IMR-90 (cell line): ENCODE results near the gene RTCA. TPM values are rescaled to one million over a fixed set of nuclear protein-coding genes. Genes with fewer than 3 reads are reported as not detected.

Source experiments
- ATAC-seq: fragments of 200-7000 bp; cut with Tn5 transposase; 2 replicates; pipeline ENCODE4 v1.9.1; 2020; ENCODE audit warnings: low read depth, mild to moderate bottlenecking, moderate library complexity
- BruUV-seq: library from RNA; stranded (reverse); fragments of 400-500 nt; replicated peaks from 2 replicates; lab custom pipeline; 2021; lab: Mats Ljungman, UMichigan
- CTCF ChIA-PET: fragments of 300-600 bp; formaldehyde crosslinking; extraction: SDS; loops from one replicate; lab custom pipeline; 2021; ENCODE audit warnings: antibody characterized with exemption; lab: Yijun Ruan, JAX
- POLR2A ChIA-PET: fragments of 300-600 bp; sonication (Branson Sonifier 250); formaldehyde crosslinking; loops from one replicate; lab custom pipeline; 2022; ENCODE audit warnings: antibody characterized with exemption; ENCODE audit not compliant: unreplicated experiment; lab: Charles Lee
- DNase-seq: peaks from one replicate; pipeline ENCODE4 v3.0.0; 2013
- H2AFZ ChIP-seq: replicated peaks from 2 replicates; pipeline ENCODE3; 2013; ENCODE audit warnings: low read length, mild to moderate bottlenecking; ENCODE audit not compliant: poor library complexity
- H2AK5ac ChIP-seq: 2 replicates; pipeline ENCODE4 v1.6.1; 2013; ENCODE audit warnings: low read depth, low read length, inconsistent platforms
- H2AK9ac ChIP-seq: replicated peaks from 2 replicates; pipeline ENCODE3; 2013; ENCODE audit warnings: mild to moderate bottlenecking, low read depth, low read length, moderate library complexity; ENCODE audit not compliant: poor library complexity
- H2BK120ac ChIP-seq: 2 replicates; pipeline ENCODE4 v1.6.1; 2013; ENCODE audit warnings: low read depth, low read length, inconsistent platforms
- H2BK15ac ChIP-seq: 3 replicates; pipeline ENCODE4 v1.6.1; 2013; ENCODE audit warnings: low read depth, low read length, inconsistent platforms
- H2BK20ac ChIP-seq: 2 replicates; pipeline ENCODE4 v1.6.1; 2013; ENCODE audit warnings: low read depth, mild to moderate bottlenecking, inconsistent platforms, low read length, moderate library complexity
- H2BK5ac ChIP-seq: 2 replicates; pipeline ENCODE4 v1.6.1; 2013; ENCODE audit warnings: mild to moderate bottlenecking, low read depth, low read length, inconsistent platforms; ENCODE audit not compliant: poor library complexity, severe bottlenecking
- H3K14ac ChIP-seq: replicated peaks from 2 replicates; pipeline ENCODE4 v1.6.1; 2013; ENCODE audit warnings: low read depth, low read length, inconsistent platforms
- H3K18ac ChIP-seq: 2 replicates; pipeline ENCODE4 v1.6.1; 2013; ENCODE audit warnings: low read depth, low read length, control low read depth
- H3K23ac ChIP-seq: 2 replicates; pipeline ENCODE4 v1.6.1; 2013; ENCODE audit warnings: low read depth, low read length, inconsistent platforms
- H3K27ac ChIP-seq: 2 replicates; pipeline ENCODE4 v1.5.1; 2013; ENCODE audit warnings: mild to moderate bottlenecking, control low read depth, low read length; ENCODE audit not compliant: insufficient read depth
- H3K27me3 ChIP-seq: 2 replicates; pipeline ENCODE4 v1.6.1; 2013; ENCODE audit warnings: low read length; ENCODE audit not compliant: control insufficient read depth, insufficient read depth
- H3K36me3 ChIP-seq: 2 replicates; pipeline ENCODE4 v1.6.1; 2013; ENCODE audit warnings: low read length, mixed read lengths; ENCODE audit not compliant: control insufficient read depth, insufficient read depth
- H3K4ac ChIP-seq: 2 replicates; pipeline ENCODE4 v1.6.1; 2013; ENCODE audit warnings: low read depth, low read length, inconsistent platforms
- H3K4me1 ChIP-seq: 2 replicates; pipeline ENCODE4 v1.6.1; 2013; ENCODE audit warnings: low read length, mixed read lengths; ENCODE audit not compliant: control insufficient read depth, insufficient read depth
- H3K4me2 ChIP-seq: 2 replicates; pipeline ENCODE4 v1.6.1; 2013; ENCODE audit warnings: low read depth, mild to moderate bottlenecking, control low read depth, low read length, moderate library complexity
- H3K4me3 ChIP-seq: 2 replicates; pipeline ENCODE4 v1.5.1; 2013; ENCODE audit warnings: low read depth, mild to moderate bottlenecking, control low read depth, low read length, moderate library complexity; ENCODE audit not compliant: insufficient read depth
- H3K56ac ChIP-seq: 2 replicates; pipeline ENCODE4 v1.6.1; 2013; ENCODE audit warnings: low read length, inconsistent platforms; ENCODE audit not compliant: insufficient read depth; ENCODE audit errors: extremely low read depth
- H3K79me1 ChIP-seq, 2 experiments: 2 replicates each; pipeline ENCODE4 v1.6.1; 2013; ENCODE audit warnings: low read length in 2 of 2, inconsistent platforms in 1 of 2, low read depth in 1 of 2
- H3K9ac ChIP-seq: 2 replicates; pipeline ENCODE4 v1.6.1; 2013; ENCODE audit warnings: low read depth, low read length, control low read depth
- H3K9me1 ChIP-seq: 2 replicates; pipeline ENCODE4 v1.6.1; 2013; ENCODE audit warnings: low read length, inconsistent platforms; ENCODE audit not compliant: insufficient read depth
- H3K9me3 ChIP-seq: 2 replicates; pipeline ENCODE4 v1.6.1; 2013; ENCODE audit warnings: low read length; ENCODE audit not compliant: control insufficient read depth, insufficient read depth
- H4K20me1 ChIP-seq: 2 replicates; pipeline ENCODE4 v1.6.1; 2013; ENCODE audit warnings: low read length, inconsistent platforms; ENCODE audit not compliant: insufficient read depth
- H4K5ac ChIP-seq: 2 replicates; pipeline ENCODE4 v1.6.1; 2013; ENCODE audit warnings: mild to moderate bottlenecking, low read depth, low read length, control low read depth
- H4K8ac ChIP-seq, 2 experiments: 2 replicates each; pipeline ENCODE4 v1.6.1; 2013; ENCODE audit warnings: low read depth in 2 of 2, low read length in 2 of 2, control low read depth in 1 of 2, inconsistent platforms in 1 of 2
- H4K91ac ChIP-seq: 2 replicates; pipeline ENCODE4 v1.6.1; 2013; ENCODE audit warnings: low read depth, low read length, inconsistent platforms; ENCODE audit not compliant: insufficient read depth
- WGBS, 2 experiments: methylation state at CpG; one replicate each; pipeline versions ENCODE4 v1.1.5 to v1.1.7; 2013; ENCODE audit warnings: missing lambda C conversion rate in 2 of 2; ENCODE audit not compliant: insufficient read length in 1 of 2; ENCODE audit errors: extremely low coverage in 2 of 2; 5-methylcytosine and 5-hydroxymethylcytosine counted together
- dilution Hi-C: fragments of 300-500 bp; cut with HindIII; formaldehyde crosslinking; loops from one replicate; pipeline ENCODE4 v1.14.3; 2018; ENCODE audit warnings: low sequenced_read_pairs; ENCODE audit not compliant: unreplicated experiment
- in situ Hi-C: fragments of 300-500 bp; cut with MboI; formaldehyde crosslinking; loops from 3 replicates; pipeline ENCODE4 v1.14.3; 2019; ENCODE audit warnings: low sequenced_read_pairs, inconsistent platforms, mixed read lengths
- intact Hi-C: fragments of 100-400 bp; cut with micrococcal nuclease; formaldehyde crosslinking; loops from 2 replicates; pipeline ENCODE4 v1.10.0; 2022
- polyA plus RNA-seq, 3 experiments: library from polyadenylated mRNA; depleted of rRNA; stranded (reverse); fragments of >200 nt; gene quantifications; 2 replicates each; pipeline ENCODE4 v1.2.3, GENCODE V29; 2012; ENCODE audit warnings: low replicate concordance in 1 of 3
- total RNA-seq: library from RNA; depleted of rRNA; stranded (reverse); fragments of >200 nt; gene quantifications from 2 replicates; pipeline ENCODE4 v1.2.3, GENCODE V29; 2012
- TF ChIP-seq, protein P1 (sequence below): fragments of 150-350 bp; IDR thresholded peaks from 2 replicates; pipeline ENCODE4 v1.6.1; 2017; ENCODE audit warnings: mild to moderate bottlenecking, antibody characterized with exemption, low read length, low read depth

Gene RTCA
- total and polyA plus RNA-seq, 2 of the 4 experiments (the other 2 are of a cell fraction), result 26.9 to 29.6 TPM

DNA sequence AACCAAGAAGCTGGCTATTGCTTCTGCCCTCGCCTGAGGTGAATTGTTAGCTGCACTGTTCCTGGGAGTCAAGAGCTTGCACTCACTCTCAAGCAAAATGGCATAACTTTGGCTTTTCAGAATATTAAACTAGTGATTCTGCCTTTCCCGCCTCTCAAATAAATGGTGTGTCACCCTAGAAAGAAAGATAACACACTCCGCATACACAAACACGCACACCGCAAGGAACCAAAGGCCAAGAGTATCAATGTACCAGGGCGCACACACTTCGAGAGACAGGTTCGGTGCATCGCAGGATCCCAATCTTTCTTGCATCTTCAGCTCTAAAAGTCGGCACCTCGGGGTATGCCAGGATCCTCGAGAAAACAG, 470 bp upstream of the RTCA start:
- Histone ChIP-seq H3K9me1 (no peaks in the 10 kb centered on the region), H2BK15ac (0 out of 3 replicates have a peak overlapping the region, but pooled peaks have one; percentile 31), H4K20me1 (peaks cover 3% of the 10 kb centered on the region; the same call in 1 of the 2 replicates), H3K9ac (peak overlapping the region; percentile 90), H3K27ac (peak overlapping the region; percentile 29), H2BK20ac (peak overlapping the region; percentile 8; the same call in 1 of the 2 replicates), H3K9me3 (no peaks in the 10 kb centered on the region), H3K36me3 (peaks cover 14% of the 10 kb centered on the region), H3K79me1 (peaks cover 14 to 37% of the 10 kb centered on the region in 2 experiments), H2AK5ac (no peak overlapping the region), H3K18ac (peak overlapping the region; percentile 25; the same call in 1 of the 2 replicates), H3K4me2 (peak overlapping the region; percentile 96), H3K23ac (peak overlapping the region; percentile 91), H3K14ac (peak overlapping the region; percentile 80), H3K27me3 (no peaks in the 10 kb centered on the region), H2BK5ac (peak overlapping the region; percentile 27), H4K91ac (peak overlapping the region; percentile 29; the same call in 1 of the 2 replicates), H3K4me1 (peaks cover 2% of the 10 kb centered on the region; the same call in 1 of the 2 replicates), H4K5ac (peak overlapping the region; percentile 46; the same call in 1 of the 2 replicates), H2AFZ (peak overlapping the region; percentile 91), H2BK120ac (peak overlapping the region; percentile 27; the same call in 1 of the 2 replicates), H3K56ac (peak overlapping the region; percentile 84), H3K4me3 (peak overlapping the region; percentile 66), H4K8ac (peak overlapping the region; percentile 56 to 87), H3K4ac (peak overlapping the region; percentile 60), H2AK9ac (no peak overlapping the region)
- WGBS, 2 experiments, result 0% methylated on average over 4 of the region's 12 CpGs; no CpG with 5 or more reads in 1 of the 2 experiments
- ChIA-PET POLR2A (interaction anchor here (0.8 kb wide), 1 partner anchor 16 kb away, joined by 3 read pairs; the partner anchor contains the start of gene DBT), CTCF (no interaction called here)
- DNase-seq, result peak; percentile 38
- ATAC-seq, result peak; percentile 44
- BruUV-seq, result no TSS peak
- TF ChIP-seq, protein P1, sequence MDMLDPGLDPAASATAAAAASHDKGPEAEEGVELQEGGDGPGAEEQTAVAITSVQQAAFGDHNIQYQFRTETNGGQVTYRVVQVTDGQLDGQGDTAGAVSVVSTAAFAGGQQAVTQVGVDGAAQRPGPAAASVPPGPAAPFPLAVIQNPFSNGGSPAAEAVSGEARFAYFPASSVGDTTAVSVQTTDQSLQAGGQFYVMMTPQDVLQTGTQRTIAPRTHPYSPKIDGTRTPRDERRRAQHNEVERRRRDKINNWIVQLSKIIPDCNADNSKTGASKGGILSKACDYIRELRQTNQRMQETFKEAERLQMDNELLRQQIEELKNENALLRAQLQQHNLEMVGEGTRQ, result no peak
- dilution Hi-C loops (no loop called here), in situ Hi-C loops (loop anchor here (25.0 kb wide), 2 partner anchors 453 to 622 kb away; partner anchors contain the start of genes EXTL2 and SLC30A7), intact Hi-C loops (loop anchor here (2.0 to 5.0 kb wide), 3 partner anchors 87 to 227 kb away; partner anchors contain the start of gene CDC14A)
